GM18951 (cell line): ENCODE measurements around the gene PDE1C.

ENCODE experiments used
- POLR2A ChIP-seq: IDR thresholded peaks from 4 replicates; pipeline ENCODE4 v1.6.1; 2011; ENCODE audit warnings: mild to moderate bottlenecking; ENCODE audit not compliant: insufficient read length, insufficient read depth; ENCODE audit errors: extremely low read depth
- in situ Hi-C: fragments of 300-500 bp; cut with MboI; formaldehyde crosslinking; loops from one replicate; pipeline ENCODE4 v1.12.0; 2022; ENCODE audit warnings: low sequenced_read_pairs, mixed read lengths, inconsistent platforms; ENCODE audit not compliant: unreplicated experiment

Gene PDE1C

GRCh38 chr7:31741852-31742251 lies 328.4 kb downstream of the PDE1C start:
- in situ Hi-C loops, result loop anchor here (10.0 to 25.0 kb wide), 4 partner anchors 280 to 620 kb away; no protein-coding TSS in a partner anchor

GRCh38 chr7:31735991-31736982 lies 333.9 kb downstream of the PDE1C start:
- in situ Hi-C loops, result loop anchor here (10.0 to 25.0 kb wide), 3 partner anchors 274 to 626 kb away; no protein-coding TSS in a partner anchor
- TF ChIP-seq POLR2A, result no peak

More at GRCh38 chr7:31741852-31742251, 328.4 kb downstream of the PDE1C start:
- TF ChIP-seq POLR2A, result no peak

GRCh38 chr7:31734456-31734855 lies 335.8 kb downstream of the PDE1C start:
- in situ Hi-C loops, result loop anchor here (10.0 to 25.0 kb wide), 3 partner anchors 272 to 628 kb away; no protein-coding TSS in a partner anchor
- TF ChIP-seq POLR2A, result no peak

- in situ Hi-C loops, result loop anchor here (25.0 kb wide), 2 partner anchors 267 to 633 kb away; no protein-coding TSS in a partner anchor
- no peak for TF ChIP-seq POLR2A
Measured at GRCh38 chr7:31729195-31729804, 340.9 kb downstream of the PDE1C start.

- in situ Hi-C loops, result loop anchor here (25.0 kb wide), 2 partner anchors 262 to 638 kb away; no protein-coding TSS in a partner anchor
Measured at GRCh38 chr7:31724696-31725095, 345.5 kb downstream of the PDE1C start.

GRCh38 chr7:31720366-31720765 lies 349.8 kb downstream of the PDE1C start:
- in situ Hi-C loops, result no loop called here

More at GRCh38 chr7:31724696-31725095, 345.5 kb downstream of the PDE1C start:
- no peak for TF ChIP-seq POLR2A

GRCh38 chr7:31716355-31716754 lies 353.9 kb downstream of the PDE1C start:
- TF ChIP-seq POLR2A, result no peak
- in situ Hi-C loops, result no loop called here

More at GRCh38 chr7:31720366-31720765, 349.8 kb downstream of the PDE1C start:
- TF ChIP-seq POLR2A, result no peak

- no peak for TF ChIP-seq POLR2A
- in situ Hi-C loops, result no loop called here
Measured at GRCh38 chr7:31710171-31710570, 360.0 kb downstream of the PDE1C start.

- TF ChIP-seq POLR2A, result no peak
- in situ Hi-C loops, result no loop called here
Measured at GRCh38 chr7:31707089-31707488, 363.1 kb downstream of the PDE1C start.

- in situ Hi-C loops, result no loop called here
- TF ChIP-seq POLR2A, result no peak
Measured at GRCh38 chr7:31705377-31705776, 364.8 kb downstream of the PDE1C start.

GRCh38 chr7:31702354-31702753 lies 367.9 kb downstream of the PDE1C start:
- TF ChIP-seq POLR2A, result no peak
- in situ Hi-C loops, result no loop called here
